ENCODE data around the gene UBL7.

GRCh38 chr15:74423431-74424257 is 37.3 kb downstream of the UBL7 start:
- TF ChIP-seq CTCF (conservative IDR thresholded peaks at IDR 0.05) (no peak), EZH2 (IDR thresholded peaks at IDR 0.05; ENCODE audit: low read depth) (no peak)
